Fibroblast of lung (primary cell): Measurements from ENCODE around the gene RIC8B. TPM values are rescaled to one million over a fixed set of nuclear protein-coding genes. Genes with fewer than 3 reads are reported as not detected.

Experiments used
- DNase-seq, 2 donors: peaks; one replicate each; pipeline versions ENCODE4 v3.0.0 to v3.0.0-alpha.2; 2010; ENCODE audit warnings: low read depth in 2 of 2
- H2AFZ ChIP-seq: 2 replicates; pipeline ENCODE4 v1.5.1; 2012; ENCODE audit warnings: low read length, control low read depth, inconsistent platforms
- H3K27ac ChIP-seq: 2 replicates; pipeline ENCODE4 v1.5.1; 2011; ENCODE audit warnings: low read length, control low read depth; ENCODE audit not compliant: insufficient read depth
- H3K27me3 ChIP-seq: 2 replicates; pipeline ENCODE4 v1.5.1; 2011; ENCODE audit warnings: mild to moderate bottlenecking, low read length; ENCODE audit not compliant: control insufficient read depth, insufficient read depth
- H3K36me3 ChIP-seq: 2 replicates; pipeline ENCODE4 v1.5.1; 2011; ENCODE audit warnings: low read length; ENCODE audit not compliant: control insufficient read depth, insufficient read depth
- H3K4me1 ChIP-seq: 2 replicates; pipeline ENCODE4 v1.5.1; 2011; ENCODE audit warnings: low read length; ENCODE audit not compliant: control insufficient read depth, insufficient read depth; ENCODE audit errors: extremely low read depth
- H3K4me2 ChIP-seq: 2 replicates; pipeline ENCODE4 v1.5.1; 2011; ENCODE audit warnings: low read length, control low read depth; ENCODE audit not compliant: insufficient read depth; ENCODE audit errors: extremely low read depth
- H3K4me3 ChIP-seq, 4 experiments: fragments of 200-600 bp in 1 of 4; sonication (generic) in 1 of 4; replicated peaks in 1 of 4; 2 replicates each; pipeline ENCODE4 v1.5.1; 2011 to 2016; ENCODE audit warnings: low read length in 4 of 4, low read depth in 3 of 4, mild to moderate bottlenecking in 3 of 4, control low read depth in 2 of 4, inconsistent platforms in 1 of 4, mixed read lengths in 1 of 4; ENCODE audit not compliant: insufficient read depth in 1 of 4; ENCODE audit errors: control extremely low read depth in 1 of 4
- H3K79me2 ChIP-seq: 2 replicates; pipeline ENCODE4 v1.5.1; 2012; ENCODE audit warnings: mild to moderate bottlenecking, low read length, inconsistent platforms; ENCODE audit not compliant: control insufficient read depth, insufficient read depth
- H3K9ac ChIP-seq: 2 replicates; pipeline ENCODE4 v1.5.1; 2011; ENCODE audit warnings: mild to moderate bottlenecking, low read length, control low read depth; ENCODE audit not compliant: insufficient read depth
- H3K9me3 ChIP-seq: 2 replicates; pipeline ENCODE4 v1.5.1; 2012; ENCODE audit warnings: low read depth, low read length; ENCODE audit not compliant: control insufficient read depth, insufficient read depth
- H4K20me1 ChIP-seq: 2 replicates; pipeline ENCODE4 v1.5.1; 2011; ENCODE audit warnings: low read length; ENCODE audit not compliant: control insufficient read depth, insufficient read depth; ENCODE audit errors: extremely low read depth
- CTCF ChIP-seq, 2 donors: IDR thresholded peaks in 1 of 2; conservative IDR thresholded peaks in 1 of 2; 1 replicate in 1 of 2; 2 replicates in 1 of 2; pipeline ENCODE4 v1.5.1; 2011 to 2012; ENCODE audit warnings: low read length in 2 of 2, control low read depth in 1 of 2, inconsistent platforms in 1 of 2, low read depth in 1 of 2, mild to moderate bottlenecking in 1 of 2
- EZH2 ChIP-seq: IDR thresholded peaks from 2 replicates; pipeline ENCODE4 v1.5.1; 2012; ENCODE audit warnings: low read length, control low read depth, mild to moderate bottlenecking; ENCODE audit errors: missing control alignments
- polyA plus RNA-seq, 2 donors: library from polyadenylated mRNA; depleted of rRNA in 1 of 2; stranded (reverse) in 1 of 2; unstranded in 1 of 2; fragments of >200 nt; gene quantifications; 2 replicates each; pipeline ENCODE4 v1.2.1, GENCODE V29; 2011 to 2012; ENCODE audit warnings: missing spikeins in 1 of 2
- total RNA-seq: library from RNA; depleted of rRNA; stranded (reverse); fragments of >200 nt; gene quantifications from 2 replicates; pipeline ENCODE4 v1.2.1, GENCODE V29; 2014

RIC8B gene
- total and polyA plus RNA-seq, 2 donors (not counting 1 experiment from before 2014, with no cell fraction given), result 9.2 to 11.6 TPM

GRCh38 chr12:106740818-106741217, 33.7 kb upstream of the RIC8B start:
- Histone ChIP-seq H2AFZ (no peak overlapping the region), H3K27me3 (peaks cover 3% of the 10 kb centered on the region), H3K4me1 (no peaks in the 10 kb centered on the region), H3K27ac (no peak overlapping the region), H3K9ac (no peak overlapping the region), H3K9me3 (no peaks in the 10 kb centered on the region), H3K79me2 (no peaks in the 10 kb centered on the region), H3K4me3 (no peak overlapping the region), H3K36me3 (no peaks in the 10 kb centered on the region), H4K20me1 (no peaks in the 10 kb centered on the region), H3K4me2 (no peak overlapping the region)
- TF ChIP-seq EZH2 (no peak), CTCF (conservative IDR thresholded peaks at IDR 0.05 in 1 of 2, IDR thresholded peaks at IDR 0.05 in 1 of 2; ENCODE audit: low read depth in 1 of 2, low read length in 2 of 2) (no peak)
- DNase-seq, result no peak

- DNase-seq, result no peak
- no peak overlapping the region for H2AFZ ChIP-seq
- H3K4me2 ChIP-seq, result no peak overlapping the region
- no peaks in the 10 kb centered on the region for H3K36me3 ChIP-seq
- H3K27me3 ChIP-seq, result peaks cover 3% of the 10 kb centered on the region
- TF ChIP-seq EZH2, result no peak
- no peak for TF ChIP-seq CTCF (conservative IDR thresholded peaks at IDR 0.05 in 1 of 2, IDR thresholded peaks at IDR 0.05 in 1 of 2; ENCODE audit: low read depth in 1 of 2, low read length in 2 of 2)
- H3K4me3 ChIP-seq, result no peak overlapping the region
- H3K9me3 ChIP-seq, result no peaks in the 10 kb centered on the region
- no peaks in the 10 kb centered on the region for H3K79me2 ChIP-seq
- no peak overlapping the region for H3K9ac ChIP-seq
- no peak overlapping the region for H3K27ac ChIP-seq
- H4K20me1 ChIP-seq, result no peaks in the 10 kb centered on the region
- no peaks in the 10 kb centered on the region for H3K4me1 ChIP-seq
Observed at GRCh38 chr12:106741247-106741646, 33.2 kb upstream of the RIC8B start.

GRCh38 chr12:106743270-106743988, 31.1 kb upstream of the RIC8B start:
- H3K4me2 ChIP-seq, result no peak overlapping the region
- no peaks in the 10 kb centered on the region for H3K79me2 ChIP-seq
- H3K27me3 ChIP-seq, result peaks cover 3% of the 10 kb centered on the region
- no peak for TF ChIP-seq CTCF (conservative IDR thresholded peaks at IDR 0.05 in 1 of 2, IDR thresholded peaks at IDR 0.05 in 1 of 2; ENCODE audit: low read depth in 1 of 2, low read length in 2 of 2)
- TF ChIP-seq EZH2, result no peak
- H3K4me3 ChIP-seq, result no peak overlapping the region
- H2AFZ ChIP-seq, result no peak overlapping the region
- no peaks in the 10 kb centered on the region for H3K36me3 ChIP-seq
- H3K27ac ChIP-seq, result no peak overlapping the region
- no peak for DNase-seq
- no peaks in the 10 kb centered on the region for H3K9me3 ChIP-seq
- H4K20me1 ChIP-seq, result no peaks in the 10 kb centered on the region
- H3K9ac ChIP-seq, result no peak overlapping the region
- H3K4me1 ChIP-seq, result no peaks in the 10 kb centered on the region
